Fibroblast of lung (primary cell): ENCODE results near the gene GJB4. TPM values are rescaled to one million over a fixed set of nuclear protein-coding genes. Genes with fewer than 3 reads are reported as not detected.

Experiments used
- DNase-seq, 2 donors: peaks; one replicate each; pipeline versions ENCODE4 v3.0.0 to v3.0.0-alpha.2; 2010; ENCODE audit warnings: low read depth in 2 of 2
- H2AFZ ChIP-seq: 2 replicates; pipeline ENCODE4 v1.5.1; 2012; ENCODE audit warnings: low read length, control low read depth, inconsistent platforms
- H3K27ac ChIP-seq: 2 replicates; pipeline ENCODE4 v1.5.1; 2011; ENCODE audit warnings: low read length, control low read depth; ENCODE audit not compliant: insufficient read depth
- H3K27me3 ChIP-seq: 2 replicates; pipeline ENCODE4 v1.5.1; 2011; ENCODE audit warnings: mild to moderate bottlenecking, low read length; ENCODE audit not compliant: control insufficient read depth, insufficient read depth
- H3K36me3 ChIP-seq: 2 replicates; pipeline ENCODE4 v1.5.1; 2011; ENCODE audit warnings: low read length; ENCODE audit not compliant: control insufficient read depth, insufficient read depth
- H3K4me1 ChIP-seq: 2 replicates; pipeline ENCODE4 v1.5.1; 2011; ENCODE audit warnings: low read length; ENCODE audit not compliant: control insufficient read depth, insufficient read depth; ENCODE audit errors: extremely low read depth
- H3K4me2 ChIP-seq: 2 replicates; pipeline ENCODE4 v1.5.1; 2011; ENCODE audit warnings: low read length, control low read depth; ENCODE audit not compliant: insufficient read depth; ENCODE audit errors: extremely low read depth
- H3K4me3 ChIP-seq, 4 experiments: fragments of 200-600 bp in 1 of 4; sonication (generic) in 1 of 4; replicated peaks in 1 of 4; 2 replicates each; pipeline ENCODE4 v1.5.1; 2011 to 2016; ENCODE audit warnings: low read length in 4 of 4, low read depth in 3 of 4, mild to moderate bottlenecking in 3 of 4, control low read depth in 2 of 4, inconsistent platforms in 1 of 4, mixed read lengths in 1 of 4; ENCODE audit not compliant: insufficient read depth in 1 of 4; ENCODE audit errors: control extremely low read depth in 1 of 4
- H3K79me2 ChIP-seq: 2 replicates; pipeline ENCODE4 v1.5.1; 2012; ENCODE audit warnings: mild to moderate bottlenecking, low read length, inconsistent platforms; ENCODE audit not compliant: control insufficient read depth, insufficient read depth
- H3K9ac ChIP-seq: 2 replicates; pipeline ENCODE4 v1.5.1; 2011; ENCODE audit warnings: mild to moderate bottlenecking, low read length, control low read depth; ENCODE audit not compliant: insufficient read depth
- H3K9me3 ChIP-seq: 2 replicates; pipeline ENCODE4 v1.5.1; 2012; ENCODE audit warnings: low read depth, low read length; ENCODE audit not compliant: control insufficient read depth, insufficient read depth
- H4K20me1 ChIP-seq: 2 replicates; pipeline ENCODE4 v1.5.1; 2011; ENCODE audit warnings: low read length; ENCODE audit not compliant: control insufficient read depth, insufficient read depth; ENCODE audit errors: extremely low read depth
- CTCF ChIP-seq, 2 donors: IDR thresholded peaks in 1 of 2; conservative IDR thresholded peaks in 1 of 2; 1 replicate in 1 of 2; 2 replicates in 1 of 2; pipeline ENCODE4 v1.5.1; 2011 to 2012; ENCODE audit warnings: low read length in 2 of 2, control low read depth in 1 of 2, inconsistent platforms in 1 of 2, low read depth in 1 of 2, mild to moderate bottlenecking in 1 of 2
- EZH2 ChIP-seq: IDR thresholded peaks from 2 replicates; pipeline ENCODE4 v1.5.1; 2012; ENCODE audit warnings: low read length, control low read depth, mild to moderate bottlenecking; ENCODE audit errors: missing control alignments
- polyA plus RNA-seq, 2 donors: library from polyadenylated mRNA; depleted of rRNA in 1 of 2; stranded (reverse) in 1 of 2; unstranded in 1 of 2; fragments of >200 nt; gene quantifications; 2 replicates each; pipeline ENCODE4 v1.2.1, GENCODE V29; 2011 to 2012; ENCODE audit warnings: missing spikeins in 1 of 2
- total RNA-seq: library from RNA; depleted of rRNA; stranded (reverse); fragments of >200 nt; gene quantifications from 2 replicates; pipeline ENCODE4 v1.2.1, GENCODE V29; 2014

The GJB4 gene
- total and polyA plus RNA-seq, 2 donors (not counting 1 experiment from before 2014, with no cell fraction given), result not detected

- Histone ChIP-seq H3K27me3 (peaks cover 28% of the 10 kb centered on the region), H3K27ac (no peak overlapping the region), H3K4me2 (no peak overlapping the region), H3K36me3 (no peaks in the 10 kb centered on the region), H4K20me1 (no peaks in the 10 kb centered on the region), H2AFZ (no peak overlapping the region), H3K4me3 (no peak overlapping the region), H3K9ac (no peak overlapping the region), H3K79me2 (no peaks in the 10 kb centered on the region), H3K4me1 (no peaks in the 10 kb centered on the region), H3K9me3 (no peaks in the 10 kb centered on the region)
- TF ChIP-seq CTCF (conservative IDR thresholded peaks at IDR 0.05 in 1 of 2, IDR thresholded peaks at IDR 0.05 in 1 of 2; ENCODE audit: low read depth in 1 of 2, low read length in 2 of 2) (no peak), EZH2 (no peak)
- DNase-seq, result no peak
Observed at GRCh38 chr1:34779005-34779404, 19.5 kb downstream of the GJB4 start.

- Histone ChIP-seq H3K4me3 (no peak overlapping the region), H3K27ac (no peak overlapping the region), H2AFZ (no peak overlapping the region), H3K9ac (no peak overlapping the region), H3K27me3 (peaks cover 28% of the 10 kb centered on the region), H4K20me1 (no peaks in the 10 kb centered on the region), H3K36me3 (no peaks in the 10 kb centered on the region), H3K79me2 (no peaks in the 10 kb centered on the region), H3K9me3 (no peaks in the 10 kb centered on the region), H3K4me1 (no peaks in the 10 kb centered on the region), H3K4me2 (no peak overlapping the region)
- DNase-seq, result no peak
- no peak for TF ChIP-seq CTCF (conservative IDR thresholded peaks at IDR 0.05 in 1 of 2, IDR thresholded peaks at IDR 0.05 in 1 of 2; ENCODE audit: low read depth in 1 of 2, low read length in 2 of 2)
- no peak for TF ChIP-seq EZH2
Observed at GRCh38 chr1:34779526-34779925, 20.0 kb downstream of the GJB4 start.

GRCh38 chr1:34779962-34780361 is 20.4 kb downstream of the GJB4 start:
- Histone ChIP-seq H4K20me1 (no peaks in the 10 kb centered on the region), H3K9ac (no peak overlapping the region), H3K4me2 (no peak overlapping the region), H3K4me3 (no peak overlapping the region), H2AFZ (no peak overlapping the region), H3K9me3 (no peaks in the 10 kb centered on the region), H3K27ac (no peak overlapping the region), H3K4me1 (no peaks in the 10 kb centered on the region), H3K79me2 (no peaks in the 10 kb centered on the region), H3K36me3 (no peaks in the 10 kb centered on the region), H3K27me3 (peaks cover 28% of the 10 kb centered on the region)
- DNase-seq, result no peak
- no peak for TF ChIP-seq EZH2
- TF ChIP-seq CTCF (conservative IDR thresholded peaks at IDR 0.05 in 1 of 2, IDR thresholded peaks at IDR 0.05 in 1 of 2; ENCODE audit: low read depth in 1 of 2, low read length in 2 of 2), result no peak
